A549 (cell line): ENCODE measurements around the gene WWC1. TPM values are rescaled to one million over a fixed set of nuclear protein-coding genes. Genes with fewer than 3 reads are reported as not detected.

Experiments
- ATAC-seq, 2 experiments: fragments of 200-7000 bp in 1 of 2; fragments of >200 bp in 1 of 2; cut with Nextera tagmentation in 1 of 2; cut with Tn5 transposase in 1 of 2; 3 replicates each; pipeline versions ENCODE4 v1.8.0 to v1.9.1; 2018 to 2020; ENCODE audit warnings: mild to moderate bottlenecking in 1 of 2, moderate library complexity in 1 of 2
- CTCF ChIA-PET: fragments of 300-600 bp; sonication (Branson Sonifier 250); formaldehyde crosslinking; extraction: SDS; loops from one replicate; lab custom pipeline; 2021; ENCODE audit warnings: antibody characterized with exemption, inconsistent platforms; lab: Yijun Ruan, JAX
- POLR2A ChIA-PET: fragments of 350-600 bp; formaldehyde crosslinking; extraction: SDS; loops from one replicate; lab custom pipeline; 2021; ENCODE audit warnings: antibody characterized with exemption, inconsistent platforms; lab: Yijun Ruan, JAX
- DNase-seq, 2 experiments: peaks; one replicate each; pipeline versions ENCODE4 v3.0.0 to v3.0.0-alpha.2; 2011 to 2016; ENCODE audit warnings: low read depth in 1 of 2, low spot score in 1 of 2
- FAIRE-seq: peaks from 2 replicates; lab custom pipeline; 2011; peaks lifted over from hg19 to GRCh38; lab: Jason Lieb, UNC
- H3K27ac ChIP-seq, 2 experiments: fragments of >200 bp; sonication (Bioruptor Twin); formaldehyde crosslinking; 3 replicates each; pipeline ENCODE4 v1.5.1; 2016 to 2017
- H3K4me1 ChIP-seq: fragments of >200 bp; sonication (Bioruptor Twin); formaldehyde crosslinking; 3 replicates; pipeline ENCODE4 v1.6.1; 2016
- H3K4me2 ChIP-seq: fragments of >200 bp; sonication (Bioruptor Twin); formaldehyde crosslinking; 3 replicates; pipeline ENCODE4 v1.6.1; 2016
- H3K4me3 ChIP-seq: fragments of >200 bp; sonication (Bioruptor Twin); formaldehyde crosslinking; 3 replicates; pipeline ENCODE4 v1.5.1; 2016
- H3K9me3 ChIP-seq: fragments of >200 bp; sonication (Bioruptor Twin); formaldehyde crosslinking; 3 replicates; pipeline ENCODE4 v1.6.1; 2016
- CEBPB ChIP-seq, 2 experiments: fragments of >200 bp in 1 of 2; sonication (Bioruptor Twin) in 1 of 2; formaldehyde crosslinking in 1 of 2; IDR thresholded peaks; 2 replicates each; pipeline ENCODE4 v1.6.1; 2012 to 2016
- CHD2 ChIP-seq: fragments of 150-350 bp; IDR thresholded peaks from 2 replicates; pipeline ENCODE4 v1.6.1; 2014; ENCODE audit warnings: low read length; ENCODE audit not compliant: partially characterized antibody
- CHD4 ChIP-seq: fragments of 200-600 bp; sonication (generic); IDR thresholded peaks from 2 replicates; pipeline ENCODE4 v1.6.1; 2016; ENCODE audit warnings: antibody characterized with exemption, mild to moderate bottlenecking, borderline replicate concordance
- EHF ChIP-seq: fragments of 250-450 bp; sonication (Bioruptor Pico); IDR thresholded peaks from 2 replicates; pipeline ENCODE4 v1.5.0; 2020; ENCODE audit warnings: mild to moderate bottlenecking
- ESRRA ChIP-seq: fragments of 150-350 bp; IDR thresholded peaks from 2 replicates; pipeline ENCODE4 v1.6.1; 2014; ENCODE audit warnings: mild to moderate bottlenecking, low read length, borderline replicate concordance
- GATA3 ChIP-seq: IDR thresholded peaks from 2 replicates; pipeline ENCODE4 v1.6.1; 2012; ENCODE audit warnings: borderline replicate concordance
- HDAC2 ChIP-seq: fragments of 200-600 bp; sonication (generic); IDR thresholded peaks from 2 replicates; pipeline ENCODE4 v1.6.1; 2016
- HEYL ChIP-seq: fragments of 250-450 bp; sonication (Bioruptor Pico); IDR thresholded peaks from 2 replicates; pipeline ENCODE4 v1.8.0; 2021; ENCODE audit warnings: mild to moderate bottlenecking, moderate library complexity
- HOXB5 ChIP-seq: fragments of 250-450 bp; sonication (Bioruptor Pico); IDR thresholded peaks from 2 replicates; pipeline ENCODE4 v1.5.0; 2020; ENCODE audit warnings: mild to moderate bottlenecking, moderate library complexity
- JUNB ChIP-seq: fragments of >200 bp; sonication (Bioruptor Twin); formaldehyde crosslinking; IDR thresholded peaks from 2 replicates; pipeline ENCODE4 v1.6.1; 2016
- MAZ ChIP-seq: fragments of 150-350 bp; IDR thresholded peaks from 2 replicates; pipeline ENCODE4 v1.6.1; 2014; ENCODE audit warnings: antibody characterized with exemption, low read depth, low read length, borderline replicate concordance
- NR3C1 ChIP-seq: fragments of >200 bp; sonication (Bioruptor Twin); formaldehyde crosslinking; IDR thresholded peaks from 3 replicates; pipeline ENCODE4 v1.6.1; 2017
- POLR2AphosphoS2 ChIP-seq: conservative IDR thresholded peaks from 2 replicates; pipeline ENCODE4 v1.6.1; 2012; ENCODE audit warnings: low read length, improper control_type of control experiment, inconsistent platforms
- RFX5 ChIP-seq: fragments of 450-650 bp; IDR thresholded peaks from 2 replicates; pipeline ENCODE4 v1.7.1; 2014; ENCODE audit warnings: antibody characterized with exemption, mild to moderate bottlenecking, moderate library complexity
- SREBF2 ChIP-seq: fragments of 450-650 bp; IDR thresholded peaks from 2 replicates; pipeline ENCODE4 v1.6.1; 2014; ENCODE audit warnings: mild to moderate bottlenecking, moderate library complexity
- ZFP36 ChIP-seq: fragments of 450-650 bp; IDR thresholded peaks from 2 replicates; pipeline ENCODE4 v1.6.1; 2014; ENCODE audit warnings: borderline replicate concordance; ENCODE audit not compliant: partially characterized antibody
- WGBS: methylation state at CpG from one replicate; pipeline ENCODE4 v1.1.6; 2017; ENCODE audit errors: missing lambda C conversion rate; 5-methylcytosine and 5-hydroxymethylcytosine counted together
- polyA plus RNA-seq, 4 experiments: library from polyadenylated mRNA; depleted of rRNA in 3 of 4; stranded (reverse); fragments of >200 nt; fragmentation: RNase III in 1 of 4; extraction: RNeasy Plus Mini Kit Qiagen cat#74134 plus additional on column Dnase treatment in 1 of 4; gene quantifications; 2 replicates in 3 of 4; 3 replicates in 1 of 4; pipeline ENCODE4 v1.2.3, GENCODE V29; 2011 to 2017
- TF ChIP-seq, protein P1 (sequence below): fragments of 250-450 bp; sonication (Bioruptor Pico); IDR thresholded peaks from 2 replicates; pipeline ENCODE4 v1.5.0; 2020; ENCODE audit warnings: low read depth, mild to moderate bottlenecking, moderate library complexity
- TF ChIP-seq, protein P2 (sequence below): fragments of >200 bp; sonication (Bioruptor Twin); formaldehyde crosslinking; IDR thresholded peaks from 2 replicates; pipeline ENCODE4 v1.6.1; 2016
- TF ChIP-seq, protein P3 (sequence below): fragments of 250-450 bp; sonication (Bioruptor Pico); IDR thresholded peaks from 2 replicates; pipeline ENCODE4 v1.5.0; 2021; ENCODE audit warnings: mild to moderate bottlenecking, moderate library complexity, borderline replicate concordance
- TF ChIP-seq, protein P4 (sequence below): IDR thresholded peaks from 2 replicates; pipeline ENCODE4 v1.6.1; 2012

Gene WWC1
- polyA plus RNA-seq, 2 of the 4 experiments (the other 2 are of a cell fraction), result 88.5 to 98.1 TPM

DNA sequence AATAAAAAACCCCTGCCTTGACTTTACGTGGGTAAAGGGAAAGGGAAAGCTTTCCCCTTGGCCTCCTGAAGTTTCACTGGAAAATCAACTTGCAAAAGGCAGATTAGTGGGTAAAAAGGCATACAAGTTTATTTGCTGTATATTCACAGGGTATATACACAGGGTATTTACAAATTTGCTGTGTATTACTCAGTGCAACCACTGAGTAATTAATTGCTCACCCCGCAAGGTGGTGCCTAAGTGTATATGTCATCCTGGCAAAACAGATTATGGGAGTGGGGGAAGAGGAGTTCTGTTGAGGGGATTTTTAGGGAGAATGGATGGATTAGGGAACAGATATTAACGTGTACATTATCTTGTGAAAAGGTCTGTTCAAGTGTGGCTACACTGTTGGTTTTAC, 187.7 kb downstream of the WWC1 start (continued):
- TF ChIP-seq, protein P1, sequence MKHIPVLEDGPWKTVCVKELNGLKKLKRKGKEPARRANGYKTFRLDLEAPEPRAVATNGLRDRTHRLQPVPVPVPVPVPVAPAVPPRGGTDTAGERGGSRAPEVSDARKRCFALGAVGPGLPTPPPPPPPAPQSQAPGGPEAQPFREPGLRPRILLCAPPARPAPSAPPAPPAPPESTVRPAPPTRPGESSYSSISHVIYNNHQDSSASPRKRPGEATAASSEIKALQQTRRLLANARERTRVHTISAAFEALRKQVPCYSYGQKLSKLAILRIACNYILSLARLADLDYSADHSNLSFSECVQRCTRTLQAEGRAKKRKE (CRISPR knock-in tag), result no peak
- no peak for TF ChIP-seq ZFP36
- TF ChIP-seq, protein P2, sequence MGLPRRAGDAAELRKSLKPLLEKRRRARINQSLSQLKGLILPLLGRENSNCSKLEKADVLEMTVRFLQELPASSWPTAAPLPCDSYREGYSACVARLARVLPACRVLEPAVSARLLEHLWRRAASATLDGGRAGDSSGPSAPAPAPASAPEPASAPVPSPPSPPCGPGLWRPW, result no peak
- TF ChIP-seq HDAC2, result no peak

DNA sequence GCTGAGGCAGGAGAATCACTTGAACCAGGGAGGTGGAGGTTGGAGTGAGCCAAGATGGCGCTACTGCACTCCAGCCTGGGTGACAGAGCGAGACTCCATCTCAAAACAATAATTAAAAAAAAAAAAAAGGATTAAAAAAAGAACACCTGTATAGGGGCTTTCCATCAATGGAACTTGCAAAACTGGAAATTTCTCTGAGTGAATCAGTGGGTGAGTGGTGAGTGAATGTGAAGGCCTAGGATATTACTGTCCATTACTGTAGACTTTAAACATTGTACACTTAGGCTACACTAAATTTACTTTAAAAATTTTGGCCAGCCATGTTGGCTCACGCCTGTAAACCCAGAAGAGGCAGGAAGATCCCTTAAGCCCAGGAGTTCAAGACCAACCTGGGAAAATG, 189.2 kb downstream of the WWC1 start:
- Histone ChIP-seq H3K9me3 (no peaks in the 10 kb centered on the region), H3K4me2 (no peak overlapping the region), H3K4me1 (no peaks in the 10 kb centered on the region), H3K27ac (no peak overlapping the region), H3K4me3 (no peak overlapping the region)
- 92% methylated on average over 3 of the region's 3 CpGs for WGBS
- FAIRE-seq (no peak), DNase-seq (no peak), ATAC-seq (no peak)
- ChIA-PET POLR2A (no interaction called here), CTCF (interaction anchor here (1.4 kb wide), 1 partner anchor 8 kb away, joined by 3 read pairs; no protein-coding TSS in a partner anchor)
- TF ChIP-seq NR3C1 (no peak), POLR2AphosphoS2 (no peak), SREBF2 (no peak), MAZ (no peak)

DNA sequence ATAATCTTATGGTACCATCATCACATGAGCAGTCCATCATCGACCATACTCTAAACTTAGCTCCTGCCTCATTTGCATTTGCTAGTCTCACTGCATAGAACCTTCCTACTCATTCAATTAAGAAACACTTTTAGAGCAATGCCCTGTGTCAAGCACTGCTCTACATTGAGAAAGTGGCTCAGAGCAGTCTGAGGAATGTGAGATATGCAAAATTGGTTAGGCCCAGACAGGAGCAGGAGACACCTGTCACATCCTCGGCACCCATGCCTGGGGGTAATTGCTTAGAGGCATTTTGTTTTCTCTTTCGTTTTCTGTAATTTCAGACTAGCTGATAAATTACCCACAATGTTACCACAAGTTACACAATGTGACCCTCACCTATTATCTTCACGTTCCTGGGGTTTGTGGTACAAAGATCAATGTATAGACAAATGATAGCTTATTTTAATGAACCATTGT, 189.9 kb downstream of the WWC1 start:
- no peak overlapping the region for H3K4me3 ChIP-seq
- WGBS, result 67% methylated on average over 4 of the region's 4 CpGs
- ATAC-seq (no peak), FAIRE-seq (no peak), DNase-seq (no peak)
- TF ChIP-seq HOXB5 (CRISPR knock-in tag), result no peak
- no peak for TF ChIP-seq CHD2
- TF ChIP-seq HEYL (CRISPR knock-in tag), result no peak
- TF ChIP-seq, protein P3, sequence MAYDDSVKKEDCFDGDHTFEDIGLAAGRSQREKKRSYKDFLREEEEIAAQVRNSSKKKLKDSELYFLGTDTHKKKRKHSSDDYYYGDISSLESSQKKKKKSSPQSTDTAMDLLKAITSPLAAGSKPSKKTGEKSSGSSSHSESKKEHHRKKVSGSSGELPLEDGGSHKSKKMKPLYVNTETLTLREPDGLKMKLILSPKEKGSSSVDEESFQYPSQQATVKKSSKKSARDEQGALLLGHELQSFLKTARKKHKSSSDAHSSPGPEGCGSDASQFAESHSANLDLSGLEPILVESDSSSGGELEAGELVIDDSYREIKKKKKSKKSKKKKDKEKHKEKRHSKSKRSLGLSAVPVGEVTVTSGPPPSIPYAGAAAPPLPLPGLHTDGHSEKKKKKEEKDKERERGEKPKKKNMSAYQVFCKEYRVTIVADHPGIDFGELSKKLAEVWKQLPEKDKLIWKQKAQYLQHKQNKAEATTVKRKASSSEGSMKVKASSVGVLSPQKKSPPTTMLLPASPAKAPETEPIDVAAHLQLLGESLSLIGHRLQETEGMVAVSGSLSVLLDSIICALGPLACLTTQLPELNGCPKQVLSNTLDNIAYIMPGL (CRISPR knock-in tag), result no peak
- peak; percentile 70; the same call in 1 of the 2 replicates for TF ChIP-seq POLR2AphosphoS2
- no peak for TF ChIP-seq EHF
- TF ChIP-seq ESRRA, result no peak
- no peak overlapping the region for H3K4me2 ChIP-seq
- 0 out of 3 replicates have a peak, but pooled peaks cover 3% of the 10 kb centered on the region for H3K4me1 ChIP-seq
- H3K27ac ChIP-seq, result no peak overlapping the region
- no peaks in the 10 kb centered on the region for H3K9me3 ChIP-seq
- CTCF ChIA-PET, result interaction anchor here (1.0 to 1.4 kb wide), 2 partner anchors 9 to 211 kb away, joined by 3 read pairs; no protein-coding TSS in a partner anchor
- POLR2A ChIA-PET, result no interaction called here

DNA sequence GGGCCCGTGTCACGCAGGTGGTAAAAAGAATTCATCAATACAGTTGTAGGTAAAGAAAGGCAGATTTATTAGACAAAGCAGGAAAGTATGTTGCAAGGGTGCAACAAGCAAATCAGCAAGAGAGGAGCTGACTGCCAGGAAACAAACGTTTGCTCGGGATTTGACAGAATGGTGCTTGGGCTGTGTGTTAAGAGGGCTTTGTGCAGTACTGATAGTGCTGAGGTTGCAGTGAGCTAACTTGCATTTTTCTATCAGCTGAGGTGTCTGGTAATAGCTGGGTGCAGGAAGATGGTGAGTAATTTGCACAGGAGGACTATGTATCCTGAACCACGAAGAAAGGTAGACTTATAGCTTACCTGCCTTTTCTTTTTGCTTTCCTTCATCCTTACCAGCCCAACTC, 190.9 kb downstream of the WWC1 start:
- no peak overlapping the region for H3K27ac ChIP-seq
- H3K9me3 ChIP-seq, result no peaks in the 10 kb centered on the region
- TF ChIP-seq GATA3 (no peak), CHD4 (no peak), CEBPB (IDR thresholded peaks at IDR 0.05) (no peak), RFX5 (no peak), JUNB (no peak)
- TF ChIP-seq, protein P4, sequence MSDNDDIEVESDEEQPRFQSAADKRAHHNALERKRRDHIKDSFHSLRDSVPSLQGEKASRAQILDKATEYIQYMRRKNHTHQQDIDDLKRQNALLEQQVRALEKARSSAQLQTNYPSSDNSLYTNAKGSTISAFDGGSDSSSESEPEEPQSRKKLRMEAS, result no peak
- TF ChIP-seq, protein P2, result no peak
- DNase-seq (no peak), FAIRE-seq (no peak), ATAC-seq (no peak)
- H3K4me2 ChIP-seq, result no peak overlapping the region
- CTCF ChIA-PET, result no interaction called here
- no peak overlapping the region for H3K4me3 ChIP-seq
- 90% methylated on average over 5 of the region's 5 CpGs for WGBS
- POLR2A ChIA-PET, result no interaction called here
- H3K4me1 ChIP-seq, result peaks cover 4% of the 10 kb centered on the region; the same call in 2 of the 3 replicates
